GM18868 (cell line): Measurements from ENCODE around the gene PRR7.
"Not testable (repeated sequence)": the region's sequence is repeated elsewhere in the genome, so short reads cannot be mapped to it uniquely, and the experiment has no call there.

Source experiments
- ATAC-seq: cut with Tn5 transposase; IDR thresholded peaks from one replicate; pipeline ENCODE4 v1.9.1; 2021; ENCODE audit warnings: mild to moderate bottlenecking, moderate library complexity; ENCODE audit not compliant: unreplicated experiment

The PRR7 gene

DNA sequence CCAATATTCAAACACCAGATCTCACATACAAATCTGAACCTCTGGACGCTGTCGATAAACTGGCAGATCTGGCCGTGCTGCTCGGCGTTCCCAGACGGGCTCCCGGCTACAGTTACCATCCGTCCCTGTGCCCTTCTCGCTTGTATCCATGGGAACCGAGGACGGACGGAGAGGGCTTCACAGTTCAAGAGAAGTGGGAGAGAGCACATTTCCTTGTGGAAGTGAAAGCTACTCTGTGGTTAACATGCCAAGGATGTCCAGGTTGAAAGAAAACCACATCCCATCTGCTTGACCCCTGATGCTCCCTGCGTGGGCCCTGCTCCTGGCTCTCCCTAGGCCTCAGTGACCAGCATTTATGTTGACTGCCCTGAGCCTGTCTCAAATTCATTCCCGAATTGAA lies 33.2 kb downstream of the PRR7 start:
- no peak for ATAC-seq

GRCh38 chr5:177482359-177482795 lies 35.8 kb downstream of the PRR7 start:
- no peak for ATAC-seq

DNA sequence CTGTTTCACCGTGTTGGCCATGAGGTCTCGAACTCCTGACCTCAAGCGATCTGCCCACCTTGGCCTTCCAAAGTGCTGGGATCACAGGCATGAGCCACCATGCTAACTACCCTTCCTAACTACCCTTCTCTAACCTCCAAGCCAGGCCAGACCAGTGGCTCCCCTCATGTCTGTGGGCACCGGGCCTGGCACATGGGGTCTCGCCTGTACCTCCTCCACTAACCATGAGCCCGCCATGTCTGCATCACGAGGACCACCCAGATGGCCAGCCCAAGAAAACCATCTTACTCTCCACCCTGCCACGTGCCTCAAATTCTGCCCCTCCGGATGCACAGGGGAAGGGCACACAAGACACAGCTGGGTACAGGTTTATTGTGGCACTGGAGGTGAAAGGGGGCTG lies 36.4 kb downstream of the PRR7 start:
- no peak for ATAC-seq

- no peak for ATAC-seq
Observed at GRCh38 chr5:177483994-177484901, 37.6 kb downstream of the PRR7 start.

DNA sequence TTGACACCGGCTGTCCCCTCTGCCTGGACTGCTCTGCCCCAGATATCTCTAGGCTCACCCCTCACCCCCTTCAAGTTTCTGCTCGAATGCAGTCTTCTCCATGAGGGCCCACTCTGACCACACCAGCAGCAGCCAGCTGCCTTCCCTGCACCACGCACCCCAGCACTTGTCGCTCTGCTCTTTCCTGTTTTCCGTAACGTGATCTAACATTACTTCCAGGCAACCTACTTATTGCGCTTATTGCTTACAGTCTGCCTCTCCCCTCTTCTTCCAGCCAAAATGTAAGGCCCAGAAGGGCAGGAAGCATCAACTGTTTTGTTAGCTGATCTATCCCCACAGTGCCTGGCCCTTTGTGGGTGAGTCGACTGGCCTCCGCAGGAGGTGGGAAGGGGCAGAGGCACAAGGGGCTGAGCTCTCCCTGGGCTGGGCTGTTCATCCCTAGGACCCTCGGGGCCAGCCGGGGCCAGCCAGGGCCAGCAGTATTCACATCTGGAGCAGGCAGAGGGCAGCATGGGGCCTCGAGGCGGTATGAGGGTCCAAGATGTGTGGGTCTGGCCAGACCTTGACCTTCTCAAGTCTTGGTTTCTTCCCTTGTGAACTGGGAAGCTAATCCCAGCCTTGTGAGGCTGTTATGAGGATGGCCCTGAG lies 38.4 kb downstream of the PRR7 start:
- no peak for ATAC-seq

DNA sequence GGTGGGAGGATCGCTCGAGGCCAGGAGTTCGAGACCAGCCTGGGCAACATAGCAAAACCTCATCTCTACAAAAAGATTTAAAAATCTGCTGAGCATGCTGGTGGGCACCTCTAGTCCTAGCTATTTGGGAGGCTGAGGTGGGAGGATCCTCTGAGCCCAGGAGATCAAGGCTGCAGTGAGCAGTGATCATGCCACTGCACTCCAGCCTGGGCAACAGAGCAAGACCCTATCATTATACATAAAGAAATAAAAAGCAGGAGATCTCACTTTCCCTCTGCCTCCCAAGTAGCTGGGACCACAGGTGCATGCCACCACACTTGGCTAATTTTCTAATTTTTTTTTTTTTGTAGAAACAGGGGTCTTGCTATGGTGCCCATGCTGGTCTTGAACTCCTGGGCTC lies 39.1 kb downstream of the PRR7 start:
- not testable (repeated sequence) for ATAC-seq

GRCh38 chr5:177486256-177486655 lies 39.6 kb downstream of the PRR7 start:
- no peak for ATAC-seq

- no peak for ATAC-seq
Observed at GRCh38 chr5:177487144-177487543, 40.5 kb downstream of the PRR7 start.

DNA sequence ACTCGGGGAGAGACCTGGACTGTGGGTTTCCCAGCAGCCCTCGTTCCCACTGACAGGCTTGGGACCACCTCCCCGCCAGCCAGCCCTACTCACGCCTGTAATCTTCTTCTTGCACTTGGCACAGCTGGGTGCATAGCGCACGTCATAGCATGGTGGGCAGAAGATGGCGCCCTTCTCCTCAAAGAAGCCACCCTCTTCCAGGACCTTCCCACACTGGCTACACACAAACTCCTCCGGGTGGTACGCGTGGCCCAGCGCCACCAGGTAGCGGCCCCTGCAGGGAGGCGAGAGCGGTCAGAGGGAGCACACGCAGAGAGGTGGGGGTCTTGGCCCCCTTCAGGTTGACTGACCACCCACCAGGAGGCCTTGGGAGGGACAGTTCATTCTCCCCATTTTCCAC lies 41.4 kb downstream of the PRR7 start:
- ATAC-seq: no peak

DNA sequence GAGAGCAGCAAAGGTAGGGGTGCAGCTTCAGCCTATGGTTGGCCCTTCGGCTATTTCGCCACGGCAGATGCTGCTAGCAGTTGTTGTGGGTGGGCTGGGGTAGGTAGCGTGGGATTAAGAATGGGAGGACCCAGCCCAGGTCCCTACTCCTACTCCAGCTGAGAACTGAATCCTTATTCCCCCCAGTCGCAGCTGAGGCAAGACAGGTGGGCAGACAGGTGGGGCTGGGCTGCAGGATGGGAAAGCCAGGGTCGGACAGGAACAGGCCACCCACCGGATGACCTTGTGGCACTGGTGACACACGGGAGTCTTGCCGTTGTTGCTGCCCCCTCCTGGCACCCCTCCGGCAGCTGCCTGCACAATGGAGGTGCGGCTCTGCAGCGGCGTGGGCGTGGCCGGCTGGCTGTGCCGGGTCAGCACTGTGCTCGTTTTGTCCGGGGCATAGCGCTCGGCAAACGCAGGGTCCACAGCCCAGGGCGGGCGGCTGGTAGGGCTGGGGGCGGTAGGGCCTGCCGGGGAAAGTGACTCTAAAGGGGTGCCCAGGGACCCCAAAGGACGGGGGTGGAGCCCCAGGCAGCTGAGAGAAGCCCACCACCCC lies 42.6 kb downstream of the PRR7 start:
- no peak for ATAC-seq

- no peak for ATAC-seq
Observed at GRCh38 chr5:177490311-177490991, 43.8 kb downstream of the PRR7 start.

DNA sequence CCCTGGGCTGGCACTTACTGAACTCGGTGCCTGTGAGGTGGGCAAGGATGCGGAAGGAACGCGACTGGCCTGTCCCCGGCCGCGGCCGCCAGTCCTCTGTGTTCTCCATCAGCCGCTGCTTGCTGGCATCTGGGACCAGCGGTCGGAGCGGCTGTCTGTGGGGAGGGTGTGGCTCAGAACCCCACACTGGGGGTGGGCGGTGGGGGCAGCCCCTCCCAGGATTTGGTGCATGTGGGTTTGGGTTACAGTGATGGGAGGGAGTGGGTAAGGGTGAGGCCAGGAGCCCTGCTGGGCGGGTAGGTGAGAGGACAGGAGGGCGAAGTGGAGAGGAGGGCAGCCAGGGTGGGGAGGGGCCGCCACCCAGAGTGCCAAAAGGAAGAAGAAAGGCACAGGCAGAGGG lies 44.4 kb downstream of the PRR7 start:
- no peak for ATAC-seq

DNA sequence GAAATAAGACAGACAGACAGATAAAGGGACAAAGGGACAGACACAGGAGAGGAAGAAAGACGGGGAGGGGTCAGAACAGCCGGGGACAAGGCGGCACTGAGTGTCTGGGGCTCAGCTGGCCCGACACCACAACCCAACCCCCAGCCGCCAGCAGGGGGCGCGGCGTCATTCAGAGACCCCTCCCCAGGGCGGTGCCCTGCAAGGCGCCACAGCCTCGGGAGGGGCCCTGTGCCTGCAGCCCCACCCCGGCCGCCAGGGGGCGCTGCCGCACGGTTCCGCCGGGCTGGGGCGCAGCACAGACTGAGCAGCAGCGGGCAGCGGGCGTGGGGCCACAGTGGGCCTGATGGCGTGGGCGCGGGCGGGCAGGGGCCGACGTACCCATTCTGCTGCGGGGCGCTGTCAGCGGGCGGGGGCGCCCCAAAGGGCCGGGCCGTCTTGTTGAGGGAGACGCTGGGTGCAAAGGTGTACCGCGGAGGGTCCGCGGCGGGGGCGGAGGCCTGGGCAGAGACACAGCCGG lies 44.9 kb downstream of the PRR7 start:
- ATAC-seq: no peak

- ATAC-seq: no peak
Observed at GRCh38 chr5:177491983-177492746, 45.6 kb downstream of the PRR7 start.

- ATAC-seq: no peak
Observed at GRCh38 chr5:177492841-177493240, 46.2 kb downstream of the PRR7 start.

DNA sequence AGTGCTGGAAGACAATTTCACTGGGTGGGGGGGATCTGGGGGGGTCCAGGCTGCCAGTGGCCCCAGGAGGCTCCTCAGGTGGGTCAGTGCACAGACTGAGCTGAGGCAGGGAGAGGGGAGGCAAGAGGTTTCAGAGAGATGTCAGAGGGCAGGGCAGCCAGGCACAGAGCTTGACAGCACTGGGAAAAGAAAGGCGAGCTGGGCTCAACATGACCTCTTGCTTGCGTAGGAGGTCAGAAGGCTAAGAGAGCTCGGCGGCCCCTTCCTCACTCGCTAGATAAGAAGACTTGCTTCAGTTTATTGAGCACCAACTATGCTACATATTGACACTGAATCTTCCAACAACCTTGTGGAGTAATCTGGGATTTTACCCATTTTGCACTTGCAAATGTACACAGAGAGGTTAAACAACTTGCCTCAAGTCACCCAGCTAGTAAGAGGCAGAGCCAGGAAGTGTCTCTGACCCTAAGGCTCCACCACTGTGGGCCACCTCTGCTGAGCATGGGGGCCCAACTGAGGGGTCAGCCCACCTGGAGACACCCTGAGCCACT lies 47.3 kb downstream of the PRR7 start:
- no peak for ATAC-seq

- no peak for ATAC-seq
Observed at GRCh38 chr5:177494346-177495195, 48.0 kb downstream of the PRR7 start.

DNA sequence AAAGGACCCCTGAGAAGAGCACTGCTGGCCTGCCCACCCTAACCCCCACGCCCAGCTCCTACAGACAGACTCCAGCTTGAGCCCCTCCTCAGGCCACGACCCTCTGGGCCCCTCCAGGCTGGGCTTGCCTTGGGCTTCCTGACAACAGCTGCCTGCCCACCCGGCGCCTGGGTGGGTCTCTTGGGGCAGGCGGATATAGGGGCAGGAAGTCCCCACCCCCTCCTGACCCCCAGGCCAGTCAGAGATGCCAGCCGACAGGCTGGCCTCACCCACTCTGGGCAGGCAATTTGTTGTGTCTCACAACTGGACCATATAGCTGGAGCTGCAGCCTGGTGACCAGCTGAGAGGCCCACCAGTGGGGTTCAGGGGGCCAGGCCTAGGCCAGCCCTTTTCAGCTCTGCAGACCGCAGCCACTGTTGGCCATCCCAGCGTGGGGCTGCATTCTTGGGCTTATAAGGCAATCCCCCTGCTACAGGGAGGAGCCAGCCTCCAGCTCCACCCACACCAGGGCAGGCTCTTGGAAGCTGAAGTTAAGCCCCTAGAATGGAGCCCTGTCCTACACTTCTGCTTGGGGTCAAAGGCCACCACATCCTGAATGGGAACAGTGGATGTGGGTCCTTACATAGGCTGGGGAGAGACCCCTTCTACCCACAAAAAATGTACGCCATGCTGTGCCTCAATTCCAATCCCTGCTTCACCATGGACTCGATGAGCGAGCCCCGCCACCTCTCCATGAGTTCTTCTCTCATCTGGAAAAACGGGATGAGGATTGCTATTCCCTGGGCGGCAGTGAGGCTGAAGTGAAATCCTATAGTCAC lies 48.8 kb downstream of the PRR7 start:
- ATAC-seq: no peak
